Stomach smooth muscle (tissue), 2 donors: Measurements from ENCODE around the gene DOCK4.

Experiments used
- H3K27ac ChIP-seq: one replicate; pipeline ENCODE4 v1.7.0; 2013; ENCODE audit warnings: mild to moderate bottlenecking, low read length, inconsistent platforms
- H3K27me3 ChIP-seq, 2 donors: one replicate each; pipeline ENCODE4 v1.7.0; 2013; ENCODE audit warnings: low read length in 2 of 2; ENCODE audit not compliant: insufficient read depth in 2 of 2, control insufficient read depth in 1 of 2
- H3K36me3 ChIP-seq, 2 donors: one replicate each; pipeline ENCODE4 v1.7.0; 2013; ENCODE audit warnings: low read length in 2 of 2; ENCODE audit not compliant: control insufficient read depth in 2 of 2, insufficient read depth in 2 of 2
- H3K4me1 ChIP-seq: one replicate; pipeline ENCODE4 v1.7.0; 2013; ENCODE audit warnings: low read length; ENCODE audit not compliant: control insufficient read depth, insufficient read depth
- H3K4me3 ChIP-seq, 2 donors: one replicate each; pipeline ENCODE4 v1.7.0; 2013; ENCODE audit warnings: low read length in 2 of 2
- H3K9ac ChIP-seq, 2 donors: one replicate each; pipeline ENCODE4 v1.7.0; 2013; ENCODE audit warnings: low read length in 2 of 2, mild to moderate bottlenecking in 1 of 2
- H3K9me3 ChIP-seq, 2 donors: one replicate each; pipeline ENCODE4 v1.7.0; 2013; ENCODE audit warnings: low read length in 2 of 2; ENCODE audit not compliant: control insufficient read depth in 2 of 2
- donor health status: healthy.
- donor health status: Pancreatic carcinoma.

The DOCK4 gene

GRCh38 chr7:112120696-112121217 lies 85.4 kb downstream of the DOCK4 start:
- Histone ChIP-seq H3K9me3 (no peaks in the 10 kb centered on the region), H3K36me3 (no peaks in the 10 kb centered on the region), H3K4me1 (no peaks in the 10 kb centered on the region), H3K9ac (no peak overlapping the region), H3K27me3 (no peaks in the 10 kb centered on the region), H3K27ac (no peak overlapping the region), H3K4me3 (no peak overlapping the region)

- Histone ChIP-seq H3K27ac (no peak overlapping the region), H3K36me3 (no peaks in the 10 kb centered on the region), H3K9me3 (no peaks in the 10 kb centered on the region), H3K4me1 (peaks cover 2% of the 10 kb centered on the region), H3K4me3 (no peak overlapping the region), H3K27me3 (no peaks in the 10 kb centered on the region), H3K9ac (no peak overlapping the region)
These were observed 87.3 kb downstream of the DOCK4 start for GRCh38 chr7:112118581-112119566.

- Histone ChIP-seq H3K9me3 (no peaks in the 10 kb centered on the region), H3K4me3 (no peak overlapping the region), H3K27me3 (no peaks in the 10 kb centered on the region), H3K27ac (no peak overlapping the region), H3K4me1 (peaks cover 5% of the 10 kb centered on the region), H3K9ac (no peak overlapping the region), H3K36me3 (no peaks in the 10 kb centered on the region)
These were observed 89.3 kb downstream of the DOCK4 start for GRCh38 chr7:112116894-112117293.

- no peak overlapping the region for H3K27ac ChIP-seq
- H3K27me3 ChIP-seq: no peaks in the 10 kb centered on the region
- H3K9me3 ChIP-seq: no peaks in the 10 kb centered on the region
- H3K9ac ChIP-seq: no peak overlapping the region
- H3K4me1 ChIP-seq: peaks cover 5% of the 10 kb centered on the region
- H3K4me3 ChIP-seq: no peak overlapping the region
- H3K36me3 ChIP-seq: no peaks in the 10 kb centered on the region
These were observed 89.8 kb downstream of the DOCK4 start for GRCh38 chr7:112116358-112116757.

- no peak overlapping the region for H3K4me3 ChIP-seq
- no peak overlapping the region for H3K27ac ChIP-seq
- H3K36me3 ChIP-seq: no peaks in the 10 kb centered on the region
- H3K9me3 ChIP-seq: no peaks in the 10 kb centered on the region
- no peaks in the 10 kb centered on the region for H3K27me3 ChIP-seq
- H3K4me1 ChIP-seq: peaks cover 5% of the 10 kb centered on the region
- H3K9ac ChIP-seq: no peak overlapping the region
These were observed 90.3 kb downstream of the DOCK4 start for GRCh38 chr7:112115880-112116279.

- H3K27ac ChIP-seq: no peak overlapping the region
- H3K4me1 ChIP-seq: peaks cover 8% of the 10 kb centered on the region
- no peak overlapping the region for H3K9ac ChIP-seq
- H3K4me3 ChIP-seq: no peak overlapping the region
- no peaks in the 10 kb centered on the region for H3K9me3 ChIP-seq
- H3K36me3 ChIP-seq: no peaks in the 10 kb centered on the region
- no peaks in the 10 kb centered on the region for H3K27me3 ChIP-seq
These were observed 92.2 kb downstream of the DOCK4 start for GRCh38 chr7:112113913-112114575.

- Histone ChIP-seq H3K4me3 (peak overlapping the region in 1 of 2 donors; percentile 8), H3K36me3 (no peaks in the 10 kb centered on the region), H3K4me1 (peaks cover 12% of the 10 kb centered on the region), H3K27ac (no peak overlapping the region), H3K9ac (no peak overlapping the region), H3K9me3 (no peaks in the 10 kb centered on the region), H3K27me3 (no peaks in the 10 kb centered on the region)
These were observed 93.4 kb downstream of the DOCK4 start for GRCh38 chr7:112112822-112113255.

GRCh38 chr7:112110651-112111050 lies 95.5 kb downstream of the DOCK4 start:
- no peak overlapping the region for H3K9ac ChIP-seq
- H3K27me3 ChIP-seq: no peaks in the 10 kb centered on the region
- no peaks in the 10 kb centered on the region for H3K36me3 ChIP-seq
- no peaks in the 10 kb centered on the region for H3K9me3 ChIP-seq
- H3K27ac ChIP-seq: no peak overlapping the region
- H3K4me1 ChIP-seq: peaks cover 12% of the 10 kb centered on the region
- H3K4me3 ChIP-seq: no peak overlapping the region

GRCh38 chr7:112110175-112110574 lies 96.0 kb downstream of the DOCK4 start:
- Histone ChIP-seq H3K4me1 (peaks cover 12% of the 10 kb centered on the region), H3K4me3 (no peak overlapping the region), H3K9me3 (no peaks in the 10 kb centered on the region), H3K27ac (no peak overlapping the region), H3K9ac (no peak overlapping the region), H3K27me3 (no peaks in the 10 kb centered on the region), H3K36me3 (no peaks in the 10 kb centered on the region)

GRCh38 chr7:112108981-112109380 lies 97.2 kb downstream of the DOCK4 start:
- Histone ChIP-seq H3K36me3 (no peaks in the 10 kb centered on the region), H3K27me3 (no peaks in the 10 kb centered on the region), H3K4me3 (no peak overlapping the region), H3K4me1 (peaks cover 11% of the 10 kb centered on the region), H3K9ac (no peak overlapping the region), H3K27ac (no peak overlapping the region), H3K9me3 (no peaks in the 10 kb centered on the region)
